SU-DHL-6 (cell line): ENCODE measurements around the gene STK11.

ENCODE experiments used
- H2AFZ ChIP-seq: fragments of 200-600 bp; sonication (generic); 2 replicates; pipeline ENCODE4 v1.6.1; 2014; ENCODE audit warnings: low read depth, mild to moderate bottlenecking, moderate library complexity, mixed read lengths, antibody characterized with exemption, low read length; ENCODE audit not compliant: severe bottlenecking
- H3F3A ChIP-seq: fragments of 200-600 bp; shearing (Covaris generic); 2 replicates; pipeline ENCODE4 v1.6.0; 2016; ENCODE audit warnings: antibody characterized with exemption, mild to moderate bottlenecking; ENCODE audit not compliant: insufficient read depth
- H3K27ac ChIP-seq: fragments of 200-600 bp; sonication (generic); 2 replicates; pipeline ENCODE4 v1.5.1; 2016; ENCODE audit warnings: low read depth, mild to moderate bottlenecking, low read length, moderate library complexity, mixed read lengths
- H3K27me3 ChIP-seq: fragments of 200-600 bp; sonication (generic), shearing (Covaris generic); 2 replicates; pipeline ENCODE4 v1.6.0; 2014; ENCODE audit warnings: mild to moderate bottlenecking, low read length
- H3K36me3 ChIP-seq: fragments of 200-600 bp; sonication (generic); 2 replicates; pipeline ENCODE4 v1.6.1; 2014; ENCODE audit warnings: mild to moderate bottlenecking, low read length, mixed read lengths
- H3K4me2 ChIP-seq: fragments of 300-600, 200-600 bp; shearing (Covaris generic), sonication (generic); 2 replicates; pipeline ENCODE4 v1.6.0; 2014; ENCODE audit warnings: low read length, low read depth, mild to moderate bottlenecking; ENCODE audit not compliant: poor library complexity, severe bottlenecking
- H3K4me3 ChIP-seq: fragments of 200-600 bp; sonication (generic); 2 replicates; pipeline ENCODE4 v1.5.1; 2014; ENCODE audit warnings: antibody characterized with exemption, low read length, mild to moderate bottlenecking, mixed read lengths; ENCODE audit not compliant: insufficient read depth, poor library complexity, severe bottlenecking
- H3K79me2 ChIP-seq: fragments of 200-600 bp; sonication (generic); 2 replicates; pipeline ENCODE4 v1.6.1; 2014; ENCODE audit warnings: mild to moderate bottlenecking, low read length, moderate library complexity; ENCODE audit not compliant: insufficient read depth
- H3K9ac ChIP-seq: fragments of 200-600 bp; sonication (generic); 2 replicates; pipeline ENCODE4 v1.7.0; 2014; ENCODE audit warnings: mild to moderate bottlenecking, low read length
- H3K9me2 ChIP-seq: fragments of 200-600 bp; sonication (generic); replicated peaks from 2 replicates; pipeline ENCODE4 v1.6.1; 2014; ENCODE audit warnings: low read length; ENCODE audit not compliant: insufficient read depth
- H3K9me3 ChIP-seq: fragments of 200-600 bp; sonication (generic); 2 replicates; pipeline ENCODE4 v1.6.1; 2014; ENCODE audit warnings: low read length, mixed read lengths; ENCODE audit not compliant: insufficient read depth
- H4K20me1 ChIP-seq: fragments of 200-600 bp; sonication (generic); 2 replicates; pipeline ENCODE4 v1.6.1; 2014; ENCODE audit warnings: low read depth, mild to moderate bottlenecking, antibody characterized with exemption, low read length, moderate library complexity, mixed read lengths
- EZH2phosphoT487 ChIP-seq: fragments of 200-600 bp; sonication (generic), shearing (Covaris generic); conservative IDR thresholded peaks from 2 replicates; pipeline ENCODE4 v1.6.1; 2018; ENCODE audit warnings: mild to moderate bottlenecking, antibody characterized with exemption, low read length, moderate library complexity, mixed read lengths
- TF ChIP-seq, protein P1 (sequence below): fragments of 200-600 bp; sonication (generic); IDR thresholded peaks from one replicate; pipeline ENCODE4 v1.5.1; 2017; ENCODE audit warnings: antibody characterized with exemption, mild to moderate bottlenecking, low read length, moderate library complexity; ENCODE audit not compliant: insufficient read depth, poor library complexity, severe bottlenecking

The STK11 gene

DNA sequence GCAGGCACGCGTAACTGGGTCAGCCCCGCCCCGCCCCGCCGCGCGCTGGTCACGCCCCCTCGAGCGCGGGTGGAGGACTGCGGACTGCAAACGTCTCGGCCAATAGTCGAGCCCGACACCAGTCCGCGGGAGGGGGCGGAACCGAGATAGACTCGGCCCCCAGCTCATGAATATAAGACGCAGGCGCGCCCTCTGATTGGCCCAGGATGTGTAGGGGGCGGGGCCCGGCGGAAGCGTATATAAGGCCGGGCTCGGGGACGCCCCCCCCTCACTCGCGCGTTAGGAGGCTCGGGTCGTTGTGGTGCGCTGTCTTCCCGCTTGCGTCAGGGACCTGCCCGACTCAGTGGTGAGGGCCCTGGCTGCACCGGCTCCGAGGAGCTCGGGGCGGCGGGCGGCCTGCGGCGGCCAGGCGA lies 63.5 kb downstream of the STK11 start, which contains the start of gene CIRBP:
Gene CIRBP, plus strand, starts transcription at position 268 of the 413 bp plus-strand sequence. CDS start 1,602 bp downstream, outside the sequence.
- Histone ChIP-seq H3K4me2 (peak within 1 kb of the TSS; percentile 77), H3K27ac (peak within 1 kb of the TSS; percentile 85), H3K9me3 (no peaks in the 10 kb centered on the region), H3K9ac (peak within 1 kb of the TSS; percentile 89), H3K4me3 (peak within 1 kb of the TSS; percentile 95), H4K20me1 (no peaks in the 10 kb centered on the region; the same call in 1 of the 2 replicates), H3K27me3 (no peaks in the 10 kb centered on the region), H2AFZ (no peak within 1 kb of the TSS), H3K79me2 (peaks cover 24% of the 10 kb centered on the region), H3K9me2 (no peaks in the 10 kb centered on the region), H3F3A (peaks cover 64% of the 10 kb centered on the region), H3K36me3 (peaks cover 6% of the 10 kb centered on the region)
- no peak for TF ChIP-seq EZH2phosphoT487
- TF ChIP-seq, protein P1, sequence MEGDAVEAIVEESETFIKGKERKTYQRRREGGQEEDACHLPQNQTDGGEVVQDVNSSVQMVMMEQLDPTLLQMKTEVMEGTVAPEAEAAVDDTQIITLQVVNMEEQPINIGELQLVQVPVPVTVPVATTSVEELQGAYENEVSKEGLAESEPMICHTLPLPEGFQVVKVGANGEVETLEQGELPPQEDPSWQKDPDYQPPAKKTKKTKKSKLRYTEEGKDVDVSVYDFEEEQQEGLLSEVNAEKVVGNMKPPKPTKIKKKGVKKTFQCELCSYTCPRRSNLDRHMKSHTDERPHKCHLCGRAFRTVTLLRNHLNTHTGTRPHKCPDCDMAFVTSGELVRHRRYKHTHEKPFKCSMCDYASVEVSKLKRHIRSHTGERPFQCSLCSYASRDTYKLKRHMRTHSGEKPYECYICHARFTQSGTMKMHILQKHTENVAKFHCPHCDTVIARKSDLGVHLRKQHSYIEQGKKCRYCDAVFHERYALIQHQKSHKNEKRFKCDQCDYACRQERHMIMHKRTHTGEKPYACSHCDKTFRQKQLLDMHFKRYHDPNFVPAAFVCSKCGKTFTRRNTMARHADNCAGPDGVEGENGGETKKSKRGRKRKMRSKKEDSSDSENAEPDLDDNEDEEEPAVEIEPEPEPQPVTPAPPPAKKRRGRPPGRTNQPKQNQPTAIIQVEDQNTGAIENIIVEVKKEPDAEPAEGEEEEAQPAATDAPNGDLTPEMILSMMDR = no peak

DNA sequence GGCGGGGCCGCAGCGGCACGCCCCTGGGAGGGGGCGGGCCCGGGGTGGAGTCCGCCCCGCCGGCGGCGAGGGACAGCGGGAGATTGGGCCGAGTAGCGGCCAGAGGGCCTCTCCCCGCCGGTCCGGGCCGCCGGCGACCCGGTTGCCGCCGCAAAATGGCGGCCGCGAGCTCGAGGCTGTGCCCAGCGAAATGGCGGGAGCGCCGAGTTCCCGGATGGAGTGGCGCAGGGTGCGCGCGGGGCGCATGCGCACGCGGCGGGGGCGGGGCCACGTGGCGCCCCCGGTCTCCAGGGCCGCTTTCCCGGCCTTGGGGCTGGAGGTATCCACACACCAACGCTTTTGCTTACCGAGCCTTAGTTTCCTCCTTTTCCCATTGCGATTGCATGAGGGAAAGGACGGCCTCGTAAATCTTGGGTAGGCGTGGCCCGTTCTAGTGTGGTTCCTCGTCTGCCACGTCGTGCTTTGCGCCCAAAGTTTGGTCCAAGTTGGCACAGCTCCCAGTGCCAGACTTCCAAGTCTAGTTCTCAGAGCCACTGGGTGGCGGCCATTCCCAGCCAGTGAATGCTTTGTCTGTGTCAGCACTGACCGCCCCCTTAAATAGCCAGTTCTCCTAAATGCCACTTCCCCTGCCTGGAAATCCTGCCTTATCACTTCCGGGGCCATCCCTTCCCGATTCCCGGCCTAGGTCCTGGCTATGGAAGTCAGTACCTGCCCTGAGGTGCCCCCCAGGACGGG lies 64.1 kb downstream of the STK11 start:
- Histone ChIP-seq H3K36me3 (peaks cover 6% of the 10 kb centered on the region), H4K20me1 (no peaks in the 10 kb centered on the region; the same call in 1 of the 2 replicates), H3K9me2 (no peaks in the 10 kb centered on the region), H3K79me2 (peaks cover 30% of the 10 kb centered on the region), H2AFZ (no peak overlapping the region), H3K27me3 (no peaks in the 10 kb centered on the region), H3K27ac (peak overlapping the region; percentile 85), H3K9me3 (no peaks in the 10 kb centered on the region), H3F3A (peaks cover 59% of the 10 kb centered on the region), H3K4me2 (peak overlapping the region; percentile 77), H3K9ac (peak overlapping the region; percentile 89), H3K4me3 (peak overlapping the region; percentile 95)
- TF ChIP-seq, protein P1 = no peak
- no peak for TF ChIP-seq EZH2phosphoT487

DNA sequence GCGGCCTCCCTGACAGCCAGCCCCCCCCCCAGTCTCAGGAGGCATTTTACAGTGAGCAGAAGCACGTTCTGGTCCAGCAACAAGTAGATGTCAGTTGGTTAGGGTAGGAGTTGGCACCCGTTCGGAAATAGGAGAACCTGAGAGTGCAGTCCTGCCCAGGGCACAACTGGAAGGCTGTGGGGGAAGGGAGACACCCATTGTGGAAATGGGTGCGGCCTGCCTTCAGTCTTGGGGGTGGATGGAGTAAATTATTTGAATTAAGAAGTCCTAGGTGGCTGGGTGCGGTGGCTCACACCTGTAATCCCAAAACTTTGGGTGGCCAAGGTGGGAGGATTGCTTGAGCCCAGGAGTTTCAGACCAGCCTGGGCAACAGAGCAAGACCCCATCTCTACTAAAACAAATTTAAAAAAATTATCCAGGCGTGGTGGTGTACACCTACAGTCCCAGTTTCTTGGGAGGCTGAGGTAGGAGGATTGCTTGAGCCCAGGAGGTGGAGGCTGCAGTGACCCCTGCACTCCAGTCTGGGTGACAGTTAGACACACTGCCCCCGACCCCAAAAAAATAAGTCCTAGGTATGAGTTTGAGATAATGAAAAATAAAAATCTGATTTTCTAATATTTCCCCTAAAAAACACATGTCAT lies 64.8 kb downstream of the STK11 start:
- no peak for TF ChIP-seq EZH2phosphoT487
- TF ChIP-seq, protein P1 = no peak
- Histone ChIP-seq H4K20me1 (no peaks in the 10 kb centered on the region; the same call in 1 of the 2 replicates), H3K4me3 (peak overlapping the region; percentile 95)

More for the DNA sequence above, 64.8 kb downstream of the STK11 start:
- H3F3A ChIP-seq = peaks cover 52% of the 10 kb centered on the region
- peaks cover 30% of the 10 kb centered on the region for H3K79me2 ChIP-seq
- peak overlapping the region; percentile 85 for H3K27ac ChIP-seq
- no peaks in the 10 kb centered on the region for H3K9me3 ChIP-seq
- no peak overlapping the region for H2AFZ ChIP-seq
- H3K9ac ChIP-seq = peak overlapping the region; percentile 89
- H3K36me3 ChIP-seq = peaks cover 6% of the 10 kb centered on the region
- no peaks in the 10 kb centered on the region for H3K27me3 ChIP-seq
- peak overlapping the region; percentile 77 for H3K4me2 ChIP-seq
- no peaks in the 10 kb centered on the region for H3K9me2 ChIP-seq
